GM12878 (cell line): ENCODE measurements around the gene IFNLR1. TPM values are rescaled to one million over a fixed set of nuclear protein-coding genes. Genes with fewer than 3 reads are reported as not detected.

ENCODE experiments used
- BMI1 ChIP-seq: fragments of 450-650 bp; IDR thresholded peaks from 2 replicates; pipeline ENCODE4 v1.6.1; 2016; ENCODE audit warnings: mild to moderate bottlenecking, moderate library complexity, borderline replicate concordance
- CBFB ChIP-seq: IDR thresholded peaks from 2 replicates; pipeline ENCODE4 v1.6.1; 2016; ENCODE audit warnings: antibody characterized with exemption, low read depth
- FOXM1 ChIP-seq: IDR thresholded peaks from 2 replicates; pipeline ENCODE4 v1.6.1; 2012; ENCODE audit warnings: low read depth, mild to moderate bottlenecking, inconsistent platforms, low read length, moderate library complexity
- MEF2A ChIP-seq: IDR thresholded peaks from 2 replicates; pipeline ENCODE4 v1.6.1; 2011; ENCODE audit warnings: low read depth, mild to moderate bottlenecking, low read length, moderate library complexity; ENCODE audit not compliant: insufficient read depth
- PML ChIP-seq: IDR thresholded peaks from 2 replicates; pipeline ENCODE4 v1.6.1; 2012; ENCODE audit warnings: low read length, inconsistent platforms
- POU2F2 ChIP-seq: IDR thresholded peaks from 3 replicates; pipeline ENCODE4 v1.6.1; 2011; ENCODE audit warnings: low read depth, mild to moderate bottlenecking, low read length, borderline replicate concordance
- TCF12 ChIP-seq: IDR thresholded peaks from 2 replicates; pipeline ENCODE4 v1.6.1; 2011; ENCODE audit warnings: low read depth, mild to moderate bottlenecking, low read length
- WRNIP1 ChIP-seq: IDR thresholded peaks from 2 replicates; pipeline ENCODE4 v1.6.1; 2011; ENCODE audit warnings: low read depth, low read length, improper control_type of control experiment, borderline replicate concordance
- ZNF207 ChIP-seq: fragments of 450-650 bp; IDR thresholded peaks from 2 replicates; pipeline ENCODE4 v1.6.1; 2014; ENCODE audit warnings: antibody characterized with exemption, mild to moderate bottlenecking, borderline replicate concordance
- polyA plus RNA-seq, 11 experiments: library from polyadenylated mRNA; depleted of rRNA in 4 of 11; unstranded in 6 of 11; stranded (reverse) in 5 of 11; fragments of >200 nt; fragmentation: Nextera tagmentation in 4 of 11; fragmentation: Illumina TruSeq in 1 of 11; extraction: Ambion mirVana in 4 of 11; extraction: Trizol in 1 of 11; gene quantifications; 1 replicate in 1 of 11; 2 replicates in 10 of 11; pipeline versions ENCODE4 v1.2.1 to v1.2.3, GENCODE V29; 2011 to 2016; ENCODE audit warnings: inconsistent platforms in 2 of 11, missing spikeins in 2 of 11, low read depth in 1 of 11
- total RNA-seq, 4 experiments: library from RNA; depleted of rRNA in 3 of 4; stranded (reverse); fragments of >200 nt in 3 of 4; fragmentation: Illumina TruSeq in 1 of 4; extraction: Trizol in 1 of 4; gene quantifications; 2 replicates each; pipeline versions ENCODE4 v1.2.1 to v1.2.3, GENCODE V29; 2013 to 2021
- TF ChIP-seq, protein P1 (sequence below): IDR thresholded peaks from 2 replicates; pipeline ENCODE4 v1.6.1; 2012; ENCODE audit warnings: low read length, inconsistent platforms
- TF ChIP-seq, protein P2 (sequence below): fragments of 450-650 bp; IDR thresholded peaks from 2 replicates; pipeline ENCODE4 v1.6.1; 2016; ENCODE audit warnings: mild to moderate bottlenecking
- TF ChIP-seq, protein P3 (sequence below): fragments of 450-650 bp; IDR thresholded peaks from 2 replicates; pipeline ENCODE4 v1.6.1; 2017; ENCODE audit warnings: mild to moderate bottlenecking
- TF ChIP-seq, protein P4 (sequence below): fragments of 450-650 bp; IDR thresholded peaks from 2 replicates; pipeline ENCODE4 v1.6.1; 2017; ENCODE audit warnings: mild to moderate bottlenecking, moderate library complexity
- TF ChIP-seq, protein P5 (sequence below): fragments of 450-650 bp; IDR thresholded peaks from 2 replicates; pipeline ENCODE4 v1.6.1; 2016; ENCODE audit warnings: mild to moderate bottlenecking

The IFNLR1 gene
- total and polyA plus RNA-seq, 10 of the 15 experiments (the other 5 are each of a cell fraction or from before 2014, with no cell fraction given), result 0.31 to 5.6 (median 3.9) TPM

DNA sequence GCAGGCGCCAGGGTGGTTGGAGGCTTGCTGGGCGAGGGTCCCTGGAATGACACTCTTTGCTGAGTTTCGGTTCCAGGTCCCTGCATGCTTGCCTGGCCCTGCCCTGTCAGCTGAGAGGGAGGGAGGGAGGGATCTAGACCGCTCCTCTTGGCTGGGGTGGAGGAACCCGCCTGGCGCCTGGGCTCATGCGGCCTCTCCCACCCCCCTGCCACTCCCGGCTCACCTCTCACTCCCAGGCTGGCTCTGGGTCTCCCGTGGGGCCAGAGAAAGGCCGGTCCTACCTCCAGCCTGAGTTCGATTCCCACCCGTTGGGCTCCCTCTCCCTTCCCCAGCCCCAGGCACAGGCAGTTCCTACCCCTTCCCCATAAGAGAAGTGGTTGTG lies 19.0 kb upstream of the IFNLR1 start (continued):
- TF ChIP-seq, protein P1, sequence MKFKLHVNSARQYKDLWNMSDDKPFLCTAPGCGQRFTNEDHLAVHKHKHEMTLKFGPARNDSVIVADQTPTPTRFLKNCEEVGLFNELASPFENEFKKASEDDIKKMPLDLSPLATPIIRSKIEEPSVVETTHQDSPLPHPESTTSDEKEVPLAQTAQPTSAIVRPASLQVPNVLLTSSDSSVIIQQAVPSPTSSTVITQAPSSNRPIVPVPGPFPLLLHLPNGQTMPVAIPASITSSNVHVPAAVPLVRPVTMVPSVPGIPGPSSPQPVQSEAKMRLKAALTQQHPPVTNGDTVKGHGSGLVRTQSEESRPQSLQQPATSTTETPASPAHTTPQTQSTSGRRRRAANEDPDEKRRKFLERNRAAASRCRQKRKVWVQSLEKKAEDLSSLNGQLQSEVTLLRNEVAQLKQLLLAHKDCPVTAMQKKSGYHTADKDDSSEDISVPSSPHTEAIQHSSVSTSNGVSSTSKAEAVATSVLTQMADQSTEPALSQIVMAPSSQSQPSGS, result no peak
- TF ChIP-seq FOXM1 (no peak), POU2F2 (no peak), TCF12 (no peak), ZNF207 (no peak), BMI1 (no peak), WRNIP1 (no peak), CBFB (no peak), MEF2A (no peak), PML (no peak)
- TF ChIP-seq, protein P2, sequence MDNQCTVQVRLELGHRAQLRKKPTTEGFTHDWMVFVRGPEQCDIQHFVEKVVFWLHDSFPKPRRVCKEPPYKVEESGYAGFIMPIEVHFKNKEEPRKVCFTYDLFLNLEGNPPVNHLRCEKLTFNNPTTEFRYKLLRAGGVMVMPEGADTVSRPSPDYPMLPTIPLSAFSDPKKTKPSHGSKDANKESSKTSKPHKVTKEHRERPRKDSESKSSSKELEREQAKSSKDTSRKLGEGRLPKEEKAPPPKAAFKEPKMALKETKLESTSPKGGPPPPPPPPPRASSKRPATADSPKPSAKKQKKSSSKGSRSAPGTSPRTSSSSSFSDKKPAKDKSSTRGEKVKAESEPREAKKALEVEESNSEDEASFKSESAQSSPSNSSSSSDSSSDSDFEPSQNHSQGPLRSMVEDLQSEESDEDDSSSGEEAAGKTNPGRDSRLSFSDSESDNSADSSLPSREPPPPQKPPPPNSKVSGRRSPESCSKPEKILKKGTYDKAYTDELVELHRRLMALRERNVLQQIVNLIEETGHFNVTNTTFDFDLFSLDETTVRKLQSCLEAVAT, result no peak
- TF ChIP-seq, protein P3, sequence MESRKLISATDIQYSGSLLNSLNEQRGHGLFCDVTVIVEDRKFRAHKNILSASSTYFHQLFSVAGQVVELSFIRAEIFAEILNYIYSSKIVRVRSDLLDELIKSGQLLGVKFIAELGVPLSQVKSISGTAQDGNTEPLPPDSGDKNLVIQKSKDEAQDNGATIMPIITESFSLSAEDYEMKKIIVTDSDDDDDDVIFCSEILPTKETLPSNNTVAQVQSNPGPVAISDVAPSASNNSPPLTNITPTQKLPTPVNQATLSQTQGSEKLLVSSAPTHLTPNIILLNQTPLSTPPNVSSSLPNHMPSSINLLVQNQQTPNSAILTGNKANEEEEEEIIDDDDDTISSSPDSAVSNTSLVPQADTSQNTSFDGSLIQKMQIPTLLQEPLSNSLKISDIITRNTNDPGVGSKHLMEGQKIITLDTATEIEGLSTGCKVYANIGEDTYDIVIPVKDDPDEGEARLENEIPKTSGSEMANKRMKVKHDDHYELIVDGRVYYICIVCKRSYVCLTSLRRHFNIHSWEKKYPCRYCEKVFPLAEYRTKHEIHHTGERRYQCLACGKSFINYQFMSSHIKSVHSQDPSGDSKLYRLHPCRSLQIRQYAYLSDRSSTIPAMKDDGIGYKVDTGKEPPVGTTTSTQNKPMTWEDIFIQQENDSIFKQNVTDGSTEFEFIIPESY, result no peak
- TF ChIP-seq, protein P4, sequence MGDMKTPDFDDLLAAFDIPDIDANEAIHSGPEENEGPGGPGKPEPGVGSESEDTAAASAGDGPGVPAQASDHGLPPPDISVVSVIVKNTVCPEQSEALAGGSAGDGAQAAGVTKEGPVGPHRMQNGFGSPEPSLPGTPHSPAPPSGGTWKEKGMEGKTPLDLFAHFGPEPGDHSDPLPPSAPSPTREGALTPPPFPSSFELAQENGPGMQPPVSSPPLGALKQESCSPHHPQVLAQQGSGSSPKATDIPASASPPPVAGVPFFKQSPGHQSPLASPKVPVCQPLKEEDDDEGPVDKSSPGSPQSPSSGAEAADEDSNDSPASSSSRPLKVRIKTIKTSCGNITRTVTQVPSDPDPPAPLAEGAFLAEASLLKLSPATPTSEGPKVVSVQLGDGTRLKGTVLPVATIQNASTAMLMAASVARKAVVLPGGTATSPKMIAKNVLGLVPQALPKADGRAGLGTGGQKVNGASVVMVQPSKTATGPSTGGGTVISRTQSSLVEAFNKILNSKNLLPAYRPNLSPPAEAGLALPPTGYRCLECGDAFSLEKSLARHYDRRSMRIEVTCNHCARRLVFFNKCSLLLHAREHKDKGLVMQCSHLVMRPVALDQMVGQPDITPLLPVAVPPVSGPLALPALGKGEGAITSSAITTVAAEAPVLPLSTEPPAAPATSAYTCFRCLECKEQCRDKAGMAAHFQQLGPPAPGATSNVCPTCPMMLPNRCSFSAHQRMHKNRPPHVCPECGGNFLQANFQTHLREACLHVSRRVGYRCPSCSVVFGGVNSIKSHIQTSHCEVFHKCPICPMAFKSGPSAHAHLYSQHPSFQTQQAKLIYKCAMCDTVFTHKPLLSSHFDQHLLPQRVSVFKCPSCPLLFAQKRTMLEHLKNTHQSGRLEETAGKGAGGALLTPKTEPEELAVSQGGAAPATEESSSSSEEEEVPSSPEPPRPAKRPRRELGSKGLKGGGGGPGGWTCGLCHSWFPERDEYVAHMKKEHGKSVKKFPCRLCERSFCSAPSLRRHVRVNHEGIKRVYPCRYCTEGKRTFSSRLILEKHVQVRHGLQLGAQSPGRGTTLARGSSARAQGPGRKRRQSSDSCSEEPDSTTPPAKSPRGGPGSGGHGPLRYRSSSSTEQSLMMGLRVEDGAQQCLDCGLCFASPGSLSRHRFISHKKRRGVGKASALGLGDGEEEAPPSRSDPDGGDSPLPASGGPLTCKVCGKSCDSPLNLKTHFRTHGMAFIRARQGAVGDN, result no peak
- TF ChIP-seq, protein P5, sequence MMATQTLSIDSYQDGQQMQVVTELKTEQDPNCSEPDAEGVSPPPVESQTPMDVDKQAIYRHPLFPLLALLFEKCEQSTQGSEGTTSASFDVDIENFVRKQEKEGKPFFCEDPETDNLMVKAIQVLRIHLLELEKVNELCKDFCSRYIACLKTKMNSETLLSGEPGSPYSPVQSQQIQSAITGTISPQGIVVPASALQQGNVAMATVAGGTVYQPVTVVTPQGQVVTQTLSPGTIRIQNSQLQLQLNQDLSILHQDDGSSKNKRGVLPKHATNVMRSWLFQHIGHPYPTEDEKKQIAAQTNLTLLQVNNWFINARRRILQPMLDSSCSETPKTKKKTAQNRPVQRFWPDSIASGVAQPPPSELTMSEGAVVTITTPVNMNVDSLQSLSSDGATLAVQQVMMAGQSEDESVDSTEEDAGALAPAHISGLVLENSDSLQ, result no peak
- TF ChIP-seq, all 136 proteins: peak for 0
